Body of pancreas (tissue), 4 donors: ENCODE results near the gene S100A7.

Experiments used
- POLR2A ChIP-seq, 3 donors: fragments of 450-650 bp; IDR thresholded peaks; one replicate each; pipeline ENCODE4 v1.6.1; 2016; ENCODE audit warnings: antibody characterized with exemption in 3 of 3, mild to moderate bottlenecking in 2 of 3
- TF ChIP-seq, protein P1 (sequence below), 7 experiments: fragments of 450-650 bp in 4 of 7; fragments of 200-600 bp in 3 of 7; sonication (generic) in 3 of 7; IDR thresholded peaks; one replicate each; pipeline ENCODE4 v1.5.1; 2016 to 2019; ENCODE audit warnings: antibody characterized with exemption in 7 of 7

DNA sequence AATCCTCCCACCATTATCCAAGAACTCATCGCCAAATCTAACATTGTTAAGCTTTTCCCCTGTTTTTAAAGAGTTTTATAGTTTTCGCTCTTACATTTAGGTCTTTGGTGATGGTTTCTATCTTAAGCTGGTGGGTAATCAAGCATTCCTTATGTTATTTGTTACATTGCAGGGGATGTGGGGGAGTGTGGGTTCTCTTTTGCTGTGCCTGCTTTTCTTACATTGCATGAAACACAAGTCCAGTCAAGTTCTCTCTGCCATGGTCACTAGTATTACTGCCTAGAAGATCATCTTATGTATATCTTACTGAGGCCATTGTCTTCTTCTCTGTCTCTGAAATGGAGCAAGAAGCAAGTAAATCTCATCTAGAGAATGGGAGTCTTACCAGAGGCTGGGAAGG is 27.3 kb upstream of the S100A7 start:
- TF ChIP-seq, protein P1, sequence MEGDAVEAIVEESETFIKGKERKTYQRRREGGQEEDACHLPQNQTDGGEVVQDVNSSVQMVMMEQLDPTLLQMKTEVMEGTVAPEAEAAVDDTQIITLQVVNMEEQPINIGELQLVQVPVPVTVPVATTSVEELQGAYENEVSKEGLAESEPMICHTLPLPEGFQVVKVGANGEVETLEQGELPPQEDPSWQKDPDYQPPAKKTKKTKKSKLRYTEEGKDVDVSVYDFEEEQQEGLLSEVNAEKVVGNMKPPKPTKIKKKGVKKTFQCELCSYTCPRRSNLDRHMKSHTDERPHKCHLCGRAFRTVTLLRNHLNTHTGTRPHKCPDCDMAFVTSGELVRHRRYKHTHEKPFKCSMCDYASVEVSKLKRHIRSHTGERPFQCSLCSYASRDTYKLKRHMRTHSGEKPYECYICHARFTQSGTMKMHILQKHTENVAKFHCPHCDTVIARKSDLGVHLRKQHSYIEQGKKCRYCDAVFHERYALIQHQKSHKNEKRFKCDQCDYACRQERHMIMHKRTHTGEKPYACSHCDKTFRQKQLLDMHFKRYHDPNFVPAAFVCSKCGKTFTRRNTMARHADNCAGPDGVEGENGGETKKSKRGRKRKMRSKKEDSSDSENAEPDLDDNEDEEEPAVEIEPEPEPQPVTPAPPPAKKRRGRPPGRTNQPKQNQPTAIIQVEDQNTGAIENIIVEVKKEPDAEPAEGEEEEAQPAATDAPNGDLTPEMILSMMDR (IDR thresholded peaks at IDR 0.05), result no peak
- TF ChIP-seq POLR2A (IDR thresholded peaks at IDR 0.05), result no peak
